PC-9 (cell line): Measurements from ENCODE around the gene FFAR4. TPM values are rescaled to one million over a fixed set of nuclear protein-coding genes. Genes with fewer than 3 reads are reported as not detected.

ENCODE experiments used
- BruUV-seq: library from RNA; stranded (reverse); fragments of 400-500 nt; replicated peaks from 2 replicates; lab custom pipeline; 2021; lab: Mats Ljungman, UMichigan
- CTCF ChIA-PET: fragments of 300-600 bp; sonication (Branson Sonifier 250); formaldehyde crosslinking; loops from one replicate; lab custom pipeline; 2022; ENCODE audit warnings: antibody characterized with exemption; lab: Charles Lee
- POLR2A ChIA-PET: fragments of 300-600 bp; sonication (Branson Sonifier 250); formaldehyde crosslinking; loops from one replicate; lab custom pipeline; 2022; ENCODE audit warnings: antibody characterized with exemption; ENCODE audit not compliant: unreplicated experiment; lab: Charles Lee
- DNase-seq, 2 experiments: peaks; one replicate each; pipeline versions ENCODE4 v3.0.0 to v3.0.0-alpha.2; 2015 to 2022; ENCODE audit warnings: mixed read lengths in 1 of 2
- H2AFZ ChIP-seq: fragments of 200-600 bp; sonication (generic); 2 replicates; pipeline ENCODE4 v1.8.1; 2017; ENCODE audit warnings: antibody characterized with exemption
- H3F3A ChIP-seq: fragments of 200-600 bp; sonication (generic); 2 replicates; pipeline ENCODE4 v1.8.1; 2017; ENCODE audit warnings: antibody characterized with exemption, mild to moderate bottlenecking, low read depth; ENCODE audit not compliant: insufficient read depth
- H3K27ac ChIP-seq: fragments of 200-600 bp; sonication (generic); 2 replicates; pipeline ENCODE4 v1.6.1; 2016; ENCODE audit warnings: mixed run types
- H3K27me3 ChIP-seq: fragments of 200-600 bp; sonication (generic); 2 replicates; pipeline ENCODE4 v1.6.1; 2016; ENCODE audit warnings: low read depth, mixed run types; ENCODE audit not compliant: insufficient read depth
- H3K36me3 ChIP-seq: fragments of 200-600 bp; sonication (generic); 2 replicates; pipeline ENCODE4 v1.6.1; 2016; ENCODE audit warnings: low read depth, mixed run types
- H3K4me1 ChIP-seq: fragments of 200-600 bp; sonication (generic); replicated peaks from 2 replicates; pipeline ENCODE4 v1.6.1; 2016; ENCODE audit warnings: mixed run types; ENCODE audit not compliant: insufficient read depth
- H3K4me2 ChIP-seq: fragments of 200-600 bp; sonication (generic); 2 replicates; pipeline ENCODE4 v1.6.1; 2017; ENCODE audit warnings: mixed run types
- H3K4me3 ChIP-seq: fragments of 200-600 bp; sonication (generic); 2 replicates; pipeline ENCODE4 v1.6.1; 2016; ENCODE audit warnings: mixed run types
- H3K79me2 ChIP-seq: fragments of 200-600 bp; sonication (generic); 2 replicates; pipeline ENCODE4 v1.6.1; 2017; ENCODE audit warnings: low read depth, mixed run types
- H3K9me2 ChIP-seq: fragments of 200-600 bp; sonication (generic); 2 replicates; pipeline ENCODE4 v1.8.1; 2017; ENCODE audit warnings: mild to moderate bottlenecking; ENCODE audit not compliant: insufficient read depth
- H3K9me3 ChIP-seq: fragments of 200-600 bp; sonication (generic); 2 replicates; pipeline ENCODE4 v1.8.1; 2016; ENCODE audit warnings: low read depth; ENCODE audit not compliant: insufficient read depth
- H4K20me1 ChIP-seq: fragments of 200-600 bp; sonication (generic); 2 replicates; pipeline ENCODE4 v1.8.1; 2017; ENCODE audit not compliant: insufficient read depth
- EZH2 ChIP-seq: fragments of 200-600 bp; sonication (generic); IDR thresholded peaks from 2 replicates; pipeline ENCODE4 v1.8.0; 2017; ENCODE audit warnings: antibody characterized with exemption, low read depth
- intact Hi-C: fragments of 100-400 bp; cut with micrococcal nuclease; formaldehyde crosslinking; loops from one replicate; pipeline ENCODE4 v1.10.0; 2022; ENCODE audit not compliant: unreplicated experiment
- total RNA-seq: library from RNA; stranded (reverse); gene quantifications from 2 replicates; pipeline ENCODE4 v1.2.3, GENCODE V29; 2021
- TF ChIP-seq, protein P1 (sequence below): fragments of 200-600 bp; sonication (generic); conservative IDR thresholded peaks from 2 replicates; pipeline ENCODE4 v1.6.1; 2017; ENCODE audit warnings: mixed run types, antibody characterized with exemption, mild to moderate bottlenecking, moderate library complexity

Gene FFAR4
- total RNA-seq, 1 experiment from 2014 or later: not detected

DNA sequence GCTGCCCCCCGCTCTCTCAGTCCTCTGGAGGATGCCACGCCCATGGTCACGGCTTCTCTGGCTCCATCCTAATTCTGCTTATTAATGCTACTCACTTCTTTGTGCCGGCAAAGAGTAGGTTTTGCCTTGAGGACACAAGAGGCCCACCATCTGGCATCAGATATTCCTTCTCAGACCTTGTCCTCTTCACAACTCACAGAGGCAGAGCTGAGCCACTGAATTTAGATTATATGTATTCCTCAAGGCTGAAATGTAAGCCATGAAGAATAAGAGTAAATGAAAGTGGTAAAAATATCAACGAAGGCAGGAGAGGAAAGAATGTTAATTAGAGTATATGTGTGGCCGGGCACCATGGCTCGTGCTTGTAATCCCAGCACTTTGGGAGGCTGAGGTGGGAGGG, 28.1 kb downstream of the FFAR4 start:
- Histone ChIP-seq H3F3A (no peaks in the 10 kb centered on the region), H3K27ac (no peak overlapping the region), H2AFZ (no peak overlapping the region), H3K9me2 (no peaks in the 10 kb centered on the region), H4K20me1 (no peaks in the 10 kb centered on the region), H3K4me1 (no peaks in the 10 kb centered on the region), H3K9me3 (no peaks in the 10 kb centered on the region), H3K27me3 (no peaks in the 10 kb centered on the region), H3K36me3 (no peaks in the 10 kb centered on the region), H3K4me3 (no peak overlapping the region), H3K79me2 (no peaks in the 10 kb centered on the region), H3K4me2 (no peak overlapping the region)
- TF ChIP-seq, protein P1, sequence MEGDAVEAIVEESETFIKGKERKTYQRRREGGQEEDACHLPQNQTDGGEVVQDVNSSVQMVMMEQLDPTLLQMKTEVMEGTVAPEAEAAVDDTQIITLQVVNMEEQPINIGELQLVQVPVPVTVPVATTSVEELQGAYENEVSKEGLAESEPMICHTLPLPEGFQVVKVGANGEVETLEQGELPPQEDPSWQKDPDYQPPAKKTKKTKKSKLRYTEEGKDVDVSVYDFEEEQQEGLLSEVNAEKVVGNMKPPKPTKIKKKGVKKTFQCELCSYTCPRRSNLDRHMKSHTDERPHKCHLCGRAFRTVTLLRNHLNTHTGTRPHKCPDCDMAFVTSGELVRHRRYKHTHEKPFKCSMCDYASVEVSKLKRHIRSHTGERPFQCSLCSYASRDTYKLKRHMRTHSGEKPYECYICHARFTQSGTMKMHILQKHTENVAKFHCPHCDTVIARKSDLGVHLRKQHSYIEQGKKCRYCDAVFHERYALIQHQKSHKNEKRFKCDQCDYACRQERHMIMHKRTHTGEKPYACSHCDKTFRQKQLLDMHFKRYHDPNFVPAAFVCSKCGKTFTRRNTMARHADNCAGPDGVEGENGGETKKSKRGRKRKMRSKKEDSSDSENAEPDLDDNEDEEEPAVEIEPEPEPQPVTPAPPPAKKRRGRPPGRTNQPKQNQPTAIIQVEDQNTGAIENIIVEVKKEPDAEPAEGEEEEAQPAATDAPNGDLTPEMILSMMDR: no peak
- no peak for TF ChIP-seq EZH2
- CTCF ChIA-PET: no interaction called here
- BruUV-seq: no TSS peak
- intact Hi-C loops: no loop called here
- POLR2A ChIA-PET: no interaction called here
- no peak for DNase-seq

- CTCF ChIA-PET: no interaction called here
- no peaks in the 10 kb centered on the region for H3F3A ChIP-seq
- H3K9me3 ChIP-seq: no peaks in the 10 kb centered on the region
- no peaks in the 10 kb centered on the region for H3K79me2 ChIP-seq
- no peak for DNase-seq
- TF ChIP-seq, protein P1: no peak
- no peak for TF ChIP-seq EZH2
- H3K4me3 ChIP-seq: no peak overlapping the region
- H3K36me3 ChIP-seq: no peaks in the 10 kb centered on the region
- no peaks in the 10 kb centered on the region for H3K9me2 ChIP-seq
- POLR2A ChIA-PET: no interaction called here
- no peaks in the 10 kb centered on the region for H3K27me3 ChIP-seq
- BruUV-seq: no TSS peak
- H3K4me2 ChIP-seq: no peak overlapping the region
- no peaks in the 10 kb centered on the region for H4K20me1 ChIP-seq
- intact Hi-C loops: no loop called here
- no peaks in the 10 kb centered on the region for H3K4me1 ChIP-seq
- no peak overlapping the region for H3K27ac ChIP-seq
- no peak overlapping the region for H2AFZ ChIP-seq
Measured at GRCh38 chr10:93595378-93596161, 29.1 kb downstream of the FFAR4 start.

DNA sequence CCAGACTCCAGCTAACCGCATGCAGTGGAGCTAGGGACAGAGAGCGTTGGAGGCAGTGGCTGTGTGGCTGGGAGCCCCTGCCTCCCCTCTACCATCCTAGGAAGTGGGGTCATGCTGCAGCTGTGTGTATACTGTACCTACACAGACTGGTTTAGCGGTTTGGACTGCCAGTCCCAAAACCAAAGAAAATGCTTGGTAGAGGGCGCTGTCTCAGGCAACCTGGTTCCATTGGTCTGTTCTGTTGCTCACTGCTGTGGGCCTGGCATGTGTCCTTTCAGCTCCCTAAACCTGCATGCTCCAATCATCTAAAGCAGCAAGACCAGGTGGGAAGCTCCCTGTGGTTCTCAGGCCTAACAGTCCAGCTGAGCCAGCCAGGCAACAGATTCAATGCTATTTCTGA, 30.1 kb downstream of the FFAR4 start:
- intact Hi-C loops: no loop called here
- POLR2A ChIA-PET: no interaction called here
- Histone ChIP-seq H3K9me3 (no peaks in the 10 kb centered on the region), H3K79me2 (no peaks in the 10 kb centered on the region), H3K27ac (no peak overlapping the region), H3K4me1 (no peaks in the 10 kb centered on the region), H3K27me3 (no peaks in the 10 kb centered on the region), H3K4me2 (no peak overlapping the region), H4K20me1 (no peaks in the 10 kb centered on the region), H3F3A (no peaks in the 10 kb centered on the region), H3K9me2 (no peaks in the 10 kb centered on the region), H2AFZ (no peak overlapping the region), H3K4me3 (no peak overlapping the region), H3K36me3 (no peaks in the 10 kb centered on the region)
- TF ChIP-seq EZH2: no peak
- TF ChIP-seq, protein P1: no peak
- DNase-seq: no peak
- CTCF ChIA-PET: no interaction called here
- no TSS peak for BruUV-seq
